GM18511 (cell line): ENCODE data around the gene ELP1.
"Not testable (repeated sequence)": the region's sequence is repeated elsewhere in the genome, so short reads cannot be mapped to it uniquely, and the experiment has no call there.

ENCODE experiments used
- ATAC-seq: cut with Tn5 transposase; IDR thresholded peaks from one replicate; pipeline ENCODE4 v1.9.1; 2021; ENCODE audit warnings: mild to moderate bottlenecking, moderate library complexity; ENCODE audit not compliant: unreplicated experiment

The ELP1 gene, protein sequence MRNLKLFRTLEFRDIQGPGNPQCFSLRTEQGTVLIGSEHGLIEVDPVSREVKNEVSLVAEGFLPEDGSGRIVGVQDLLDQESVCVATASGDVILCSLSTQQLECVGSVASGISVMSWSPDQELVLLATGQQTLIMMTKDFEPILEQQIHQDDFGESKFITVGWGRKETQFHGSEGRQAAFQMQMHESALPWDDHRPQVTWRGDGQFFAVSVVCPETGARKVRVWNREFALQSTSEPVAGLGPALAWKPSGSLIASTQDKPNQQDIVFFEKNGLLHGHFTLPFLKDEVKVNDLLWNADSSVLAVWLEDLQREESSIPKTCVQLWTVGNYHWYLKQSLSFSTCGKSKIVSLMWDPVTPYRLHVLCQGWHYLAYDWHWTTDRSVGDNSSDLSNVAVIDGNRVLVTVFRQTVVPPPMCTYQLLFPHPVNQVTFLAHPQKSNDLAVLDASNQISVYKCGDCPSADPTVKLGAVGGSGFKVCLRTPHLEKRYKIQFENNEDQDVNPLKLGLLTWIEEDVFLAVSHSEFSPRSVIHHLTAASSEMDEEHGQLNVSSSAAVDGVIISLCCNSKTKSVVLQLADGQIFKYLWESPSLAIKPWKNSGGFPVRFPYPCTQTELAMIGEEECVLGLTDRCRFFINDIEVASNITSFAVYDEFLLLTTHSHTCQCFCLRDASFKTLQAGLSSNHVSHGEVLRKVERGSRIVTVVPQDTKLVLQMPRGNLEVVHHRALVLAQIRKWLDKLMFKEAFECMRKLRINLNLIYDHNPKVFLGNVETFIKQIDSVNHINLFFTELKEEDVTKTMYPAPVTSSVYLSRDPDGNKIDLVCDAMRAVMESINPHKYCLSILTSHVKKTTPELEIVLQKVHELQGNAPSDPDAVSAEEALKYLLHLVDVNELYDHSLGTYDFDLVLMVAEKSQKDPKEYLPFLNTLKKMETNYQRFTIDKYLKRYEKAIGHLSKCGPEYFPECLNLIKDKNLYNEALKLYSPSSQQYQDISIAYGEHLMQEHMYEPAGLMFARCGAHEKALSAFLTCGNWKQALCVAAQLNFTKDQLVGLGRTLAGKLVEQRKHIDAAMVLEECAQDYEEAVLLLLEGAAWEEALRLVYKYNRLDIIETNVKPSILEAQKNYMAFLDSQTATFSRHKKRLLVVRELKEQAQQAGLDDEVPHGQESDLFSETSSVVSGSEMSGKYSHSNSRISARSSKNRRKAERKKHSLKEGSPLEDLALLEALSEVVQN (N-terminal part only)

GRCh38 chr9:108933718-108934322, at the start of gene ELP1:
Gene ELP1 (minus strand): TSS chr9:108934124. CDS start chr9:108931146, 2,978 bp downstream.
- peak; percentile 91 for ATAC-seq

- no peak for ATAC-seq
These were observed 47.0 kb upstream of the ELP1 start for GRCh38 chr9:108980893-108981292.

DNA sequence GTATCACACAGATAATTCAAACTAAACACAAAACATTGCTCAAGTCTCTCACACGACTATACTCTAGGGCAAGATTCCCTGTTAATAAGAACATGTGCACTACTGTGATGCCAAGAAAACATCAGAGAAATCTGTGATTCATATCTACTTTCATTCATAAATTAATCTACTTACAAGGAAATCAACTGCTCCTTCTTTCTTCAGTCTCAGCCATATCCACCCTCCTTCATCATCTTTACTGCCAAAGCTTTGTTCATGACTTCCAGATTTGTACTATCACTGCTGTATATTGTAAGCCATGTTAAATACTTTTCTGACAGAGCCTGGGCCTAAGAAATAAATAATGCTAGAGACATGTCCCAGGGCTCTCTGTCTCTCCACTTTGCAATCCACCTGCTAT, 44.3 kb upstream of the ELP1 start:
- ATAC-seq: no peak

DNA sequence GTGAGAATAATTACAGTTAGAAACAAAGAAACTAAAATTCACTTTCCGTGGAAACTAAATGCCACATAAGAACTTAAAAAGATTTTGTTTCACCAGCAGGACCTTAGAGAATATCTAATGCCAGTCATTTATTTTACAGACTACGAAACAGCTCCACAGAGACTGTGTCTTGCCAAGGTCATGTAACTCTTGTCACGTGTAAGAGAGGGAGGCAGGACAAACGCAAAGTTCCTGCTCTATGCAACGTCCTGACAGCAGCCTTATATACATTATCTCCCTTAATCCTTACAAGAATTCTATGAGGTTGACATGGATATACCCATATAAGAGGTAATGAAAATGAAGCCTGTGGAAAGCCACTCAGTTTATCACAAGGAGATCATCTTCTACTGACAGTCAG, 40.0 kb upstream of the ELP1 start:
- no peak for ATAC-seq

DNA sequence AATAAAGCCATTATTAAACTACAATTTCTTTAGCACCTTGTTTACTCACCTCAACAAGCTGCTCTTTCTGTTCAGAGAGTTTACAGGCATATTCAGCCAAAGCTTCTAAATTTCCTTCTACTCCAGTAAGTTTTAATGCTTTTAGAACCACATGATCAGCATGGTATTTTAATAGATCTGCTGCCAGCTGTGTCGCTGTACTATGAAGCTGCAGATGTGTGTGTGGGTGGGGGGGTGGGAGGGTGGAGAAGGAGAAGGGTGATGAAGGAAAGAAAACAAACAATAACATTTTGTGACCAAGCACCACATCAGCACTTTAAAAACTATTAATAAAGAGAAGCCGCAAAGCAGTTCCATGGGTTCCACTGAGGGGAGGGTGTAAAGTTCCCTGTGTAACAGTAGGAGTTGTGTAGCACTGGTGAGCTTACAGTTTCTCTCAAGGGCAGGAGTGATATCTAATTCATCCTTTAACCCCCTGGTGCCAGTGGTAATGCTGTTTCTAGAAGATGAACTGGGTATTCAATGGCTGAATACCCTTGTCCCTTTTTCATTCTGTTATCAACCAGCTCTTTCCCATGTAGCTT, 38.8 kb upstream of the ELP1 start:
- no peak for ATAC-seq

- no peak for ATAC-seq
These were observed 38.3 kb upstream of the ELP1 start for GRCh38 chr9:108972186-108972585.

- not testable (repeated sequence) for ATAC-seq
These were observed 37.5 kb upstream of the ELP1 start for GRCh38 chr9:108971392-108971791.

- no peak for ATAC-seq
These were observed 34.0 kb upstream of the ELP1 start for GRCh38 chr9:108967916-108968315.

DNA sequence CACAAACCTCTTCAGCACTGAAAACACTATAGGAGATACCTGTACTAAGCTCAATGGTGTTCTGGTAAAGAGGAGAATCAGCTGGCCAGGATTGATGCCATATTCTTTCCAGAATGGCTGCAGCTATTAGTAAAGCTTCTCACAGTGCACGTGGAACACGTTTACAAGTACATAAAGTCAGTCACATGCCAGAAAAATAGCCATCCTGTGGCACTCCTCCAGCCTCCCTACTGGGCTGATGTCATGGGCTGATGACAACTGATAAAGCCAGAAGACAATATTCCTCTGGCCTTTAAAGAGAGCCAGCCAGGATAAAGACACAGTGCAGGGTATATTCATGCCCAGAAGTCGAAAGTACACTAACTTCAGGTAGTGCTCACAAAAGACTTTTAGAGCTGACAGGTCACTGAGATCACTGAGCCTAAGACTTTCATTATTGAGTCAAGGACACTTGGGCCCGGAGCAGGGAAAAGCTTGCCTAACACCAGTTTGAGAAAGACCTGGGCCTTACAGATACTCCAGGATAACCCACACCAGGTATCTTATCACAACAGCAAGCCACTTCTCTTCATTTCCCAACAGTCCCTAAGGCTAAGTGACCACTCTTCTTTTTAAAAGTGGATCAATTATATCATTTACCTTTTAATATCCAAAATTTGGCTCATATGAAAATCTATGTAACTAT, 29.7 kb upstream of the ELP1 start:
- no peak for ATAC-seq

GRCh38 chr9:108961151-108961550, 27.2 kb upstream of the ELP1 start:
- no peak for ATAC-seq

GRCh38 chr9:108960331-108960730, 26.4 kb upstream of the ELP1 start:
- no peak for ATAC-seq

DNA sequence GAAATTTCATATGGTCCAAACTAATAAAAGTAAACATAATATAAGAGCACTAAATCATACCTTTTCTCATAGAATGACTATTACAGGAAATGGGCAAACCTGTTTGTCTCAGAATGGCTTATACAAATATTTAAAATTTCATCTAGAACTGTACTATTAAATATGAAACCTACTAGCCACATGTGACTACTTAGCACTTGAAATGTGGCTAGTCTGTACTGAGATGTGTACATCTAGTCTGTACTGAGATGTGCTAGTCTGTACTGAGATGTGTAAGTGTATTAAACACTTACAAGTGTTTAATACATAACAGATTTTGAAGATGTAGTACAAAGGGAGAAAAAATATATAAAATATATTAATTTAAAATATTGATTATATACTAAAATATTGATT, 22.7 kb upstream of the ELP1 start:
- no peak for ATAC-seq

DNA sequence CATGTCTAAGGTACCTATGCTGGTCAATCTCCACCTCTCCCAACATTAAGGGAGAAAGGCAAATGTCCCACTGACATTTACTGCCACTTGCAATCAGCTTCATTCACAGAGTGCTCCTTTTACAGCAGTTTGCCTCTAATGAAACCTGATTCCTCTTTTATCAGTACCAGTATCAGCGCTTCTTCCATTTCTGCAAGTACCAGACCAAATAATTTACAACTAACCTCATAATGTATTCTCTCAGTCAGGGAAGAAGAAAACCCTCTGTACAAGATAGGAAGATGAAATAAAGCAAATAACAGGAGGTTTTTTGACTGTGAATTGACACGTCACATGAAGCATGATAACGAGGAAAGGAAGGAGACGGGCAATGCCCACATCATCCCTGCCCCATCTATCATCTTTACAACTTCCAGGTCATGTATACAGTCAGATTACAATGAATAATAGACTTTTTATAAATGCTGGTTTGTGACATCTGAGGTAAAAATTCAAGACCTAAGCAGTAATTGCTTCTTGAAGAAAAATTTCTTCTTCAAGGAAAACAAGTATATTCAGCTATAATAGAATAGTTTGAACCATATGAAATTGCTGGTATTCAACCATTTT, 22.2 kb upstream of the ELP1 start:
- no peak for ATAC-seq

- ATAC-seq: no peak
These were observed 20.2 kb upstream of the ELP1 start for GRCh38 chr9:108953983-108954574.

GRCh38 chr9:108951578-108951977, 17.7 kb upstream of the ELP1 start:
- ATAC-seq: no peak

GRCh38 chr9:108950168-108950567, 16.2 kb upstream of the ELP1 start:
- no peak for ATAC-seq

GRCh38 chr9:108939975-108940374, 6.1 kb upstream of the ELP1 start:
- no peak for ATAC-seq

GRCh38 chr9:108937561-108938305, 3.8 kb upstream of the ELP1 start:
- no peak for ATAC-seq
